NCI-H2171 (cell line): ENCODE data around the gene C9.
"Not testable (repeated sequence)": the region's sequence is repeated elsewhere in the genome, so short reads cannot be mapped to it uniquely, and the experiment has no call there.

Experiments used
- DNase-seq: peaks from one replicate; lab custom pipeline; 2025; lab: John Stamatoyannopoulos, UW

C9 gene

DNA sequence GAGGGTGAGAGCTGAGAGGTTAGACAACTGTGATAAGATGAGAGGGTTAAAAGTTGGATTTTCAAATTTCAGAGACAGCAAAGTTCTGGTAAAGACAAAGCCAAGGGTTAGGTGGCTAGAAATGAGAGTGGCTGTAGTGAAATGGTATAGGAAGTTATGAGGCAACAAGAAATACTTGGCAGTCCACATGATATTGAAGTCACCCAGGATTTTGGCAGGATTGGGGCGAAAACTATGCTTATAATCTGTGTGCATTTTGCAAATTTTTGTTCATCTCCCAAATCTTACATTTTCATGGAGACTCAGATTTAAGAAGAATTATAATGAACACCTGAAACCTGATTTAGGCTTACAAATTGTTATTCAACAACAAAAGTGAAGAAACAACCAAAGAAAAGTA, 35.6 kb downstream of the C9 start:
- no peak for DNase-seq

DNA sequence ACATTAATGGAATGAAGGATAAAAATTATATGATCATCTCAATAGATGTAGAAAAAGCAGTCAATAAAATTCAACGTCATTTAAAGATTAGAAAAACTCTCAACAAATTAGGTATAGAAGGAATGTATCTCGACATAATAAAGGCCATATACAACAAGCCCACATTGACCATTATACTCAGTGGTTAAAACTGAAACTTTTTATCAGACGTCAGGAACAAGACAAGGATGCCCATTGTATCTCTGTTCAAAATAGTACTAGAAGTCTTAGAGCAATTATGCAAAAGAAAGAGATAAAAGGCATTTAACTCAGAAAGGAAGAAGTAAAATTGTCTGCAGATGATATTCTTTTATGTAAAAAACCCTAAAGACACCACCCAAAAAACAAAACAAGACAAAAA, 40.8 kb downstream of the C9 start:
- DNase-seq = no peak

DNA sequence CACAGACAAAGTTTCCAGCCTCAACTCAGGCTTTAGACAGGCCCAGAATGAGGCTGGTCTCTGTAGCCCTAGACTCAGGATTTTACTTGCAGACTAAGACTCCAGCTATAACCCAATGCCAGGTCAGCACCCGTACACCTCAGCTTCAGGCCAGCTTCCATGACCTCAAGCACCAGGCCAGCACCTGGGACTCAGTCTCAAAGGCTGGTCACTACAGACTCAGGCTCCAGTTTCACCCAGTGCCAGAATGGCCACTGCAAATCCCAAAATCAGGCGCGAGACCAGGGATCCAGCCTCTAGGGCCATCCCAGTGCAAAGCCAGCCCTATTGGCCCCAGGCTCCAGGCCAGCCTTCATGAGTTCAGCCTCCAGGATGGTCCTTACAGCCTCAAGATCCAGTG, 44.9 kb downstream of the C9 start:
- DNase-seq = no peak

DNA sequence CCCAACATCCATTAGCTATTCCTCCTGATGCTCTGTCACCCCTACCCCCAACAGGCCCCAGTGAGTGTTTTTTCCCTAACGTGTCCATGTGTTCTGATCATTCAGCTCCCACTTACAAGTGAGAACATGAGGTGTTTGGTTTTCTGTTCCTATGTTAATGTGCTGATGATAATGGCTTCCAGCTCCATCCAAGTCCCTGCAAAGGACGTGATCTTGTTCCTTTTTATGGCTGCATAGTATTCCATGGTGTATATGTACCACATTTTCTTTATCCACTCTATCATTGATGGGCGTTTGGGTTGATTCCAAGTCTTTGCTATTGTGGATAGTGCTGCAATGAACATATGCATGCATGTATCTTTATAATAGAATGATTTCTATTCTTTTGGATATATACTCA, 47.8 kb downstream of the C9 start:
- DNase-seq = not testable (repeated sequence)

DNA sequence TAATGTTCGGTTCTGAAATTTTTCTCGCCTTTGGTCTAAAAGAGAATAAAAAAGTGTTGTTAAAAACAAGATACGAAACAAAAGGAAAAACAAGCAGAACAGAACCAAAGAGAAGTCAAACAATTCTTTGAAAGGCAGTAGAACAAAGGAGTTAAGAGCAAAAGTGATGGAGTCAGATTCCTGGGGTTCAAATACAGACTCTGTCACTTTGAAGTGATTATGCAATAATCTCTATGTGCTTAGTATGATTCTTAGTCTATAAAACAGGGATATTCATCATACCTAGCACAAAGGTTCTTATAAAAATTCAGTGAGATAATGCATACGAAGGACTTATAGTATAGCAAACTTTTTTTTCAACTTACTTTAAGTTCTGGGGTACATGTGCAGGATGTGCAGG, 48.3 kb downstream of the C9 start:
- no peak for DNase-seq

DNA sequence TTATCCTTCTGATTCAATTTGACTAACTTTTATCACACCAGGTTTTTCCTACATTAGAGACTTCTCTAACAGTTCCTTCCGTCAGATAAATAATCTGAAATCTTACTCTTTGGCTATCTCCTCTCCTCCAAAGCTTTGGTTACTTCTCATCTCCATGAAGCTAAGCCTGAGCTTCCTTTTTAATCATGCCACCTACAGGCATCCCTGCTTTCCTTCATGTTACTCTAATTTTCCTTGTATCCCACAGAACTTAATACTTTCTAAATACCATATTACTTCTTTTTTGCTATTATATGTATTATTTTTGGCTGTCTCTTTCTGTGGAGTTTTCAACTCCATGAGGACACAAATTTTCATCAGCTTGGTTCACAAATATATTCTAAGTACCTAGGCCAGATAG, 49.7 kb downstream of the C9 start:
- no peak for DNase-seq

DNA sequence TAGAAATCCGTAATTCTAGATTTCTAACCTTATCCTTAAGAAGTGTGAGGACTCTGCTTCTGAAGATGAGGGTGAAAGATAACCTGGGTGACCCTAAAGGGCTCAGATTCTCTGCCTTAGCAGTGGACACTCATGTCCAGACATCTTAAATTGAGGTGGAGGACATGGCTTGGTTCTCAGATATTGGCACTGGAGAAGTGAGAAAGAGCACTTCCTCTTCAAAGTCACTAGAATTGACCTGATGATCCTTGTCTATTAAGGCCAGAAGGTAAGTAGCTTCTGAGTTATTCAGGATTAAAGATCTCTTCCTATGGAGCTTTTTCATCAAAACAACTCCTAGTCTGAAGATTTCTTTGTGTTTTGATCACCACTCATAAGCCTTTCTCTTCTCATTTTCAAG, 54.8 kb downstream of the C9 start:
- DNase-seq = no peak

DNA sequence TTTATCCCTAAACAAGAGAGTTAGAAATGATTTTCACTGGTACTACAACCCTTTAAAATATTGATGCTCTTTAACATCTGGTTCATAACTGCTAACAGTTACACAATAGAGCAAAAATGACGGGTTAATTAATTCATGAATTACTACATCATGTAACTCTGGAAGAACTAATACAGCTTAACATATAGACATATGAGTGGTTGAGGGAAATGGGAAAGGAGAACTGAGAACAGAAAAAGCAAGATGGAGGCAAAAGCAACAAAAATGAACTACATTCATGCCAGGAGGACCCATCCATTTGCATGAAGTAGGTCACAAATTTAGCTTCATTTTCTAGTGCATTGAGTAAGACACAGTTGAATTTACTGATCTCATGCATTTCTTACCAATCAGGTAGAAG, 61.8 kb downstream of the C9 start:
- no peak for DNase-seq

DNA sequence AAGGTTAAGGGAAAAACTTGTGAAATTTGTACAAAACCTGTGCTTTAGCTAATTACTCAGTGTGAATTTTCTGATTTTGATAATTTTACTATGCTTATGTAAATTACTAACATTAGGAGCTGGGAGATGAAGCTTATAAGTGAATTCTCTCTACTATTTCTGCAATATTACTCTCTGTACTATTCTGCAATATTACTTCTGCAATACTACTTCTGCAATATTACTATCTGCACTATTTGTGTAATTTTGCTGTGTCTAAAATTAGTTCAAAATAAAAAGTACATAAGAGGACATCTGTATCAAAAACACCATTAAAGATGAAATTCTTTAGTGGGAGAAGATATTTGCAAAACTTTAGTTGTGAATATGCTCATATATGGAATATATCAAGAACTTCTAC, 62.9 kb downstream of the C9 start:
- no peak for DNase-seq

DNA sequence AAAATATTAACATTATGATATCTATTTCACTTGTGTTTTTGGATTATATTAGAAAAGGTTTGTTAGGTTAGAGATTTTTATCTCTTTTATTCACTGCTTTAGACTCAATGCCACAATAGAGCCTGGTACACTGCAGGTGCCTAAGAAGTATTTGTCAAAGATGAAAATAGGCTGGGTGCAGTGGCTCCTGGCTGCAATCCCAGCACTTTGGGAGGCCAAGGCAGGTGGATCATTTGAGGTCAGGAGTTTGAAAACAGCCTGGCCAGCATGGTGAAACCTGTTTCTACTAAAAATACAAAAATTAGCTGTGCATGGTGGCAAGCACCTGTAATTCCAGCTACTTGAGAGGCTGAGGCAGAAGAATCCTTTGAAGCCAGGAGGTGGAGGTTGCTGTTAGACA, 64.3 kb downstream of the C9 start:
- no peak for DNase-seq

DNA sequence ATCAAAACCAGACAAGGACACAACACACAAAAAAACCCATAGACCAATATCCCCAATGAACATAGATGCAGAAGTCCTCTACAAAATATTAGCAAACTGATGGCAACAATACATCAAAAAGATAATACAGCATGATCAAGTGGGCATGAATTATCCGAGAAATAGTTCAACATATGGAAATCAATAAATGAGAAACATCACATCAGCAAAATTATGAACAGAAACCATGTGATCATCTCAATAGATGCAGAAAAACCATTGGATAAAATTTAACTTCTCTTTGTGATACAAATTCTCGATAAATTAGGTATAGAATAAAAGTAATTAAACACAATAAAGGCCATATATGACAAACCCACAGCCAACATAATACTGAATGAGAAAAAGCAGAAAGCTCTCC, 69.6 kb downstream of the C9 start:
- DNase-seq = no peak

DNA sequence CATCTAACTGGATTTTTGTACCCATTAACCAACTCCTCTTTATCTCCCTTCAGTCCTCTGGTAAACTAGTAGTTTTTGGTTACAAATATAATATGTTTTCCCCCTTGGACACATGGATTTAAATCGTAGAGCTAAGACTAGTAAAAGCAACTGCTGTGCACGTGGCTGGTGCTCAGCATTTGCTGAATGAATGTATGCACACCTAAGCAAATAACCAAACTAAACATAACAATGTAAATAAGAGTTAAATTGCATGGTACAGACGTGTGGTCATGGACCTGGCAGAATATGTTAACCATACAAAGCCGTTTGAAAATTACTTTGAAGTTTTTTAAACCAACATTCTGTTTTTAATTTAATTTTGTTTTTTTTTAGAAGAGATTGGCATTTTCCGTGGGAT, 79.7 kb downstream of the C9 start:
- DNase-seq = no peak

DNA sequence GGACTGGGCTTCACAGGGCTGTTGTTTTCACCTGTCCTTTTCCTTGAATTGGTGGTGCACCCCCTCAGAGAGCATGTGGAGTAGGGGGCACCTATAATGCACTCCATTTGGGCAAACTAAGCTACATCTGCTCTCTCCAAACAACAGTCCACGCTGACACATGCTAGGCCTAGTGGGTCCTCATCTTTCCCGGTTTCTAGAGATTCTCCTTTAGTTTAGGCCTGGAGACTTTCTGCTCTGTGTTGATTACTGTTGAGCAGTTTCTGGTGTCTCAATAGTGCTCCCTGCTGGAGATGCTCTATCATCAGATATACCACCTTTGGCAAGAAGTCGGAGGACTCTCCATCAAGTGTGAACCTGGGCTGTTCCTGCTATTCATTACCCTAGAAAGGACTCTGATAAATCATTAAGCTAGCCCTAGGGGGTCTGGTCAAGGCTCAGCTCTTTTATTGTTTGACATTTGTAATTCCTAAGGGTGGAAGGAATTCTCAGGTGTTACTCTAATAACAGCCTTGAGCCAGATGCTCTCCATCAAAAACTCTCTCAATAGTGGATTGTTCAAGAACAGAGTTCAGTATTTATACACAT, 81.0 kb downstream of the C9 start:
- no peak for DNase-seq

DNA sequence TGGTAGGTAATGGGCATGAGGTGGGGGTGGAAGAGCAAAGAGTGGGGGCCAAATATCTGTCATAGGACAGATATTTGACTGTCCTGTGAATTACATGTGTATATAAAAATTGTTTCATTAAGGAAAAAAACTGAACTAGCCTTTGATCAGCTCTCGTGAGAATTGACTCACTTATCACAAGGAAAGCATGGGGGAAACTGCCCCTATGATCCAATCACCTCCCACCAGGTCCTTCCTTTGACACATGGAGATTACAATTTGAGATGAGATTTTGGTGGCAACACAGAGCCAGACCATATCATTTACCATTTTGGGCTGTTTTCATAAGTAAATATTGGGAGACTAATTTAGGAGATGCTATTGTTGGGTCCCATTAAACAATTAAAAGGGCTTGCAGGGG, 81.7 kb downstream of the C9 start:
- DNase-seq = no peak

DNA sequence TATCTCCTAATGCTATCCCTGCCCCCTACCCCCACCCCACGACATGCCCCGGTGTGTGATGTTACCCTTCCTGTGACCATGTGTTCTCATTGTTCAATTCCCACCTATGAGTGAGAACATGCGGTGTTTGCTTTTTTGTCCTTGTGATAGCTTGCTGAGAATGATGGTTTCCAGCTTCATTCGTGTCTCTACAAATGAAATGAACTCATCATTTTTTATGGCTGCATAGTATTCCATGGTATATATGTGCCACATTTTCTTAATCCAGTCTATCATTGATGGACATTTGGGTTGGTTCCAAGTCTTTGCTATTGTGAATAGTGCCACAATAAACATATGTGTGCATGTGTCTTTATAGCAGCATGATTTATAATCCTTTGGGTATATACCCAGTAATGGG, 88.4 kb downstream of the C9 start:
- not testable (repeated sequence) for DNase-seq

DNA sequence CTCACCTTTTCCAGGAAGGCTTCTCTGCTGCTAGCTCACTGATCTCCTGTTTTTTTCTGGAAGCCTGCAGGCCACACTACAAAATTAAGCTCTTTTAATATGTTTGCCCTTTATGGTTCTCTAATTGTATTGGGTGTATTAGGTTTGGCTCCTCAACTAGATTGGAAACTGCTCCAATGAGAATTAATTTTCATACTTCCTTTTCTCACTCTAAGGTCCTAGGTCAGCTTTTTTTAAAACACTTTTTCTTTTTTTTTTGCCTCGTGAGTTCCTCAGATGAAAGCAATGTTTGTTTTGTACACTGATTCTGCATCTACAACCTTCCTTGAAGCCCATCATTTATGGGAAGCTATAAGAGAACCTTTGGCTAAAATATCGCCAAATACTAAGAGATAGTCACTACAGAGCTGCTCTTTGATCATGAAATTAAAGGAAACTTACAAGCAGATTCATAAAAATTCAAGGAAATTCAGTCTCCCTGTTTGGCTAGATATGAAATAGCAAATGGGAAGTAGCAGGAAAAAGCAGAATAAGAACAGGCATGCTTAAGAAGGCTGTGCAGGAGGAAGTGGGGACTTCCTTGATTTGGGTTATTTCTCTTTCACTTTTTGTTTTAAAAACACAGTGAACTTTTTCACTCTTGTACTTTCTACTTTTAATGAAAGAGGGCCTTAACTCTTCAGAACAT, 89.8 kb downstream of the C9 start:
- no peak for DNase-seq

DNA sequence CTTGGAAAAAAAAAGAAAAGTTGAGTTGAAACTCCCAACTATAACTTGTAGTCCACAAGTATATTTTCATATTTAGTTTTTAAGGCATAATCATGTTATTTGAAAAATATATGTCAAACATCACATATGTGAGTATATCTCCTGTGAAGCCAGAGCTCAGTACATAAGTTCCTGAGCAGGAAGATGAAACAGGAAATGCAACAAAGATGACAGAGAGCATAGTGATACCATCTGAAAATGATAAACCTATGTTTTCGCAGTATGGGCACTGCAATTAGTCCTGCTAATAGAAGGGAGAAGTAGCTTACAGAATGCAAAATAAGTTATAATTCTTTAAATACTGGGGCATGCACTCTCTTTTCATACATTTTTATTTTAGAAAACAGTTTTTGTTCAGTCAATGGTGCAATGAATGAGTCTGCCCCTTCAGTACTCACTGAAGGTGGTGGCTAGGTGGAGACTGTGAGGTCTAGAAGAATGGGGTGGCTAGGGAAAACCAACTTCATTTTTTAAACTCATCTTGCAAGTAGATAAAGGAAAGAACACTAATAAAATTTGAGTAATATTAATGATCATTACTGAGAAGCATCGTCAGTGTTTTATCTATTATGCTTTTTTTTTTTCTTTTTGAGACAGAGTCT, 90.9 kb downstream of the C9 start:
- DNase-seq = no peak

DNA sequence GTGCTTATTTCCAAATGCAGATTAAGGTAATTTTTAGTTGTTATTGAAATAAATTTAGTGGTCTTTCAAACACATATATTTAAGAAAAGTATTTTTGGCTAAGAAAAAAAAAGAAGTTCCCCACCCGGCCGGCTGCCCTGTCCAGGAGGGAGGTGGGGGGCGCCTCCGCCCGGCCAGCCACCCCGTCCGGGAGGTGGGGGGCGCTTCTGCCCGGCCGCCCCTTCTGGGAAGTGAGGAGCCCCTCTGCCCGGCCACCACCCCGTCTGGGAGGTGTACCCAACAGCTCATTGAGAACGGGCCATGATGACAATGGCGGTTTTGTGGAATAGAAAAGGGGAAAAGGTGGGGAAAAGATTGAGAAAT, 91.4 kb downstream of the C9 start:
- not testable (repeated sequence) for DNase-seq

DNA sequence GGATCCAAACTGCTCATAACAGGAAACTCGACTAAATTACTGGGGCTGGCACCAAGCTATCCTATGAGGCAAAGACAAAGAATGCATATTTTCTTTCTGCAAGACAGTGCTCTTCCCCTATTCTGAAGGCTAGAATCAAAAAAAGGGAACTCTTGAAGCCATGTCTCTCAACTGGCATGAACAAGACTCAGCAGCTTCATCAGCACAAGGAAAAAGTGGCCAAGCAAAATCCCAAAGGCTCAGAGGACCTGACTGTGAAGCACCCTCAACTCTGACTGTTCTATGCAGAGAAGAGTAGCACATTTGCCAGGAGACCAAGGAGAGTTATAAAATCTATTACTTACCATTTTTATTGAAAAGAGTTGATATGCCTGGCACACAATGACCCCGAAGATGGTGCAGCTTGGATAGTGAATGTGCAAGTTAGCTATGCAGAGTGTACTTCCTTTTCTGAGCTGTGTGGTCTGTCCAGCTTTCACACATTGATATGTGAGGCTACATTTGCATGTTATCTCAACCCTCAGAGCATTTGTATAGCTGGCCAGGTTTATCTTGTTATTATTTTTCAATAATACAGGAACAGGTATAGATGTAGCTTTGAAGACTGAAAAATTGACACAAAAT, 94.0 kb downstream of the C9 start:
- DNase-seq = no peak

DNA sequence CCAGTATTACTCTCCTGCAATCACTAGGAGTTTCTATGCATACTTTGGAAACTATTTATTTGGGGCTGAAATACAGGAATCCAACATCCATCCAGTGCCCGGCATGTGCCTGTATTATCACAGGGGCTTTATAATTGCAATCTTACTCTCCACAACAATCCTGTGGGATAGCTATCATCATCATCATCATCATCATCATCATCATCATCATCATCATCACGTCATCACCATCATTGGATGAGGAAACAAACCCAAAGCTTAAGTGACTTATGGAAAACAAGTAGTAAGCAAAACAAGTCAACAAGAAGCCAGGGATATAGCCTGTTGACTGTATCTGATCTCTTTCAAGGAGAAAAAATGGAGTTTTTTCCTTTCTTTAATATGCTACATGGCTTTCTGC, 97.1 kb downstream of the C9 start:
- DNase-seq = no peak

DNA sequence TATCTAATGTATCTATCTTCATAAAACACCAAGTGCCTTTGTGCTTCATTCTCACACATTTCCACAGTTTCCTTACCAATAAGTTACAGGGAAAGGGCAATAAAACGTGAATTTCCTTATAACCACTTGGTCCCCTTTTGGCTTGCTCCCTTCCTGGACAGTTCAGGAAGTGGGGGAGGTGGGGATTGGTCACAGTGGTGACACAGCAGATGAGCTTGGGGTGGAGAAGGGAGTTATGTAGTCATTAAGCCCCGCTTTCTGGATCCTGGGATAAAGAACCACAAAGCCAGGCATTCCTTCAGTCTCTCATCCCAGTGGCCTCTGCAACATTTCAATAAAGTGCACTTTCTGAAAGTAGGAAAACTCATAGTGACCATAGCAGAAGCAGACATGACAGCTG, 97.9 kb downstream of the C9 start:
- no peak for DNase-seq

DNA sequence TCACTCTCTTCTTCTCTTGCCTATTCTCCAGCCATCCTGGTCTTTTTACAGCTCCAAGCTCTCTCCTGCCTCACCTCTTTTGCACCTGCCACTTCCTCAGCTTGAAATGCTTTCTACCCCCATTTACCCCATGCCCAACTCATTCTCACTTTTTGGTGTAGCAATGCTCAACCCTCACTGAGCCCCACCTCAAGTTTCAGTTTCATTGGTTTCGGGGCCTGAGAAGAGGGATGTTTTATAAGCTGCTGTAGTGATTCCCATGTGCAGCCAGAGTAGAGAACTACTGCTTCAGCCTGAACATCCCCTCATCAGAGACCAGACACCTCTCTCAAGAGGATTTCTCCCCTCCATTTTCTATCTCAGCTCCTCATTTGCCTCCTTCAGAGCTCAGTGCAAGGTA, 99.8 kb downstream of the C9 start:
- no peak for DNase-seq

DNA sequence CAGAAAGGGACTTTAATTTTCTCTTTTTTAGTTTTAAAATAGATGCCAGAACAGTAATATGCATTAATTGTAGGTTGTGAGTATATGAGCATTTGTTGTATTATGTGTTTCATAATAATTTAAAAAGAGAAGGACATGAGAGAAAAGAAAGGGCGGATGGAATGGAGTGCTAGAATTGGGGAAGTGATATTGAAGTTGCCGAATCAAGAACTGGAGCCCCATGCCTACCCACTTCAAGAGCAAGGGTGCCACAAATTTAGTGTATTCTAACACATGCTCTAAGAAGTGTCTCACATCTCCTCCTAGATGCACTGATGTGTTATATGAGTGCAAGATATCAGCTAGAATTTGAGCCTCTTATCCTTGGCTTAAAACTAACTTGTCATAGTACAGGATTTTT, 101.3 kb downstream of the C9 start:
- DNase-seq = no peak

DNA sequence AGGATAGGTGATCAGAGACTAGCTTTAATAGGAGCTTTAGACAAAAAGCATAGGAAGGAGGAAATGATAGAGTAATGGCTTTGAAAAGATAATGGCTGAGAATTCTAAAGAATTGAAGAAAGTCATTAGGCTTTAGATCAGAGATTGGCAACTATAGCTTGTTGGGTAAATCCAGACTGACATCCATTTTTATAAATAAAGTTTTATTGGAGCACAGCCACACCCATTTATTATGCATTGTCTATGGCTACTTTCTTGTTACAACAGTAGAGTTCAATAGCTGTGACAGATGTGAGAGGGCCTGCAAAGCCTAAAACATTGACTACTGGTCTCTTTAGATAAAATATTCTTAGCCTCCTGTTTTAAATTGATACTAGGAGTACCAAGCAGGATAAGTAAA, 104.2 kb downstream of the C9 start:
- no peak for DNase-seq
